Caco-2 (cell line): ENCODE data around the gene DRD1. TPM values are rescaled to one million over a fixed set of nuclear protein-coding genes. Genes with fewer than 3 reads are reported as not detected.

Experiments used
- BruUV-seq: library from RNA; stranded (reverse); fragments of 400-500 nt; replicated peaks from 2 replicates; lab custom pipeline; 2021; lab: Mats Ljungman, UMichigan
- CTCF ChIA-PET: fragments of 300-600 bp; sonication (Branson Sonifier 250); formaldehyde crosslinking; loops from one replicate; lab custom pipeline; 2022; ENCODE audit warnings: antibody characterized with exemption; lab: Charles Lee
- POLR2A ChIA-PET: fragments of 300-600 bp; sonication (Branson Sonifier 250); formaldehyde crosslinking; loops from one replicate; lab custom pipeline; 2022; ENCODE audit warnings: antibody characterized with exemption; lab: Charles Lee
- DNase-seq, 2 experiments: peaks; one replicate each; pipeline versions ENCODE4 v3.0.0 to v3.0.0-alpha.2; 2020 to 2022
- H3K27me3 ChIP-seq: replicated peaks from 2 replicates; pipeline ENCODE4 v1.6.0; 2011; ENCODE audit warnings: low read length; ENCODE audit not compliant: control insufficient read depth, insufficient read depth
- H3K36me3 ChIP-seq: 2 replicates; pipeline ENCODE4 v1.5.1; 2011; ENCODE audit warnings: low read length; ENCODE audit not compliant: control insufficient read depth, insufficient read depth
- H3K4me1 ChIP-seq: fragments of 250-450 bp; sonication (Bioruptor Pico); 2 replicates; pipeline ENCODE4 v1.5.1; 2020; ENCODE audit warnings: mild to moderate bottlenecking
- H3K4me3 ChIP-seq: 2 replicates; pipeline ENCODE4 v1.5.1; 2011; ENCODE audit warnings: low read depth, mild to moderate bottlenecking, control low read depth, low read length
- H3K9me3 ChIP-seq: fragments of 250-450 bp; sonication (Bioruptor Pico); 2 replicates; pipeline ENCODE4 v1.5.1; 2020; ENCODE audit warnings: mild to moderate bottlenecking, moderate library complexity
- H3K27ac Mint-ChIP-seq: one replicate; pipeline ENCODE4 v1.8.0; 2022; ENCODE audit warnings: mixed read lengths; ENCODE audit not compliant: unreplicated experiment
- H3K27me3 Mint-ChIP-seq: one replicate; pipeline ENCODE4 v1.8.0; 2022; ENCODE audit warnings: mixed read lengths; ENCODE audit not compliant: insufficient read depth, unreplicated experiment
- H3K36me3 Mint-ChIP-seq: one replicate; pipeline ENCODE4 v1.8.0; 2022; ENCODE audit warnings: mild to moderate bottlenecking, mixed read lengths; ENCODE audit not compliant: insufficient read depth, unreplicated experiment
- H3K4me1 Mint-ChIP-seq: one replicate; pipeline ENCODE4 v1.8.0; 2022; ENCODE audit warnings: low read depth, mixed read lengths; ENCODE audit not compliant: unreplicated experiment
- H3K4me3 Mint-ChIP-seq: one replicate; pipeline ENCODE4 v1.8.0; 2022; ENCODE audit warnings: mild to moderate bottlenecking, moderate library complexity, mixed read lengths; ENCODE audit not compliant: unreplicated experiment
- H3K9me3 Mint-ChIP-seq: one replicate; pipeline ENCODE4 v1.8.0; 2022; ENCODE audit warnings: mixed read lengths; ENCODE audit not compliant: unreplicated experiment
- CTCF ChIP-seq, 2 experiments: fragments of 200-600 bp in 1 of 2; IDR thresholded peaks; 1 replicate in 1 of 2; 2 replicates in 1 of 2; pipeline versions ENCODE4 v1.5.1 to v1.8.0; 2011 to 2022; ENCODE audit warnings: antibody characterized with exemption in 1 of 2, control low read depth in 1 of 2, inconsistent platforms in 1 of 2, low read depth in 1 of 2, low read length in 1 of 2, mild to moderate bottlenecking in 1 of 2, moderate library complexity in 1 of 2; ENCODE audit not compliant: insufficient read depth in 1 of 2, severe bottlenecking in 1 of 2, unreplicated experiment in 1 of 2
- intact Hi-C: fragments of 100-400 bp; cut with micrococcal nuclease; formaldehyde crosslinking; loops from one replicate; pipeline ENCODE4 v1.10.0; 2022; ENCODE audit not compliant: unreplicated experiment
- total RNA-seq: library from RNA; stranded (reverse); gene quantifications from 2 replicates; pipeline ENCODE4 v1.2.3, GENCODE V29; 2022

DRD1 gene
- total RNA-seq, 1 experiment from 2014 or later = not detected

- H3K4me3 ChIP-seq = no peak overlapping the region
- CTCF ChIA-PET = no interaction called here
- H3K36me3 ChIP-seq = no peaks in the 10 kb centered on the region
- no peaks in the 10 kb centered on the region for H3K27me3 ChIP-seq
- BruUV-seq = no TSS peak
- no peaks in the 10 kb centered on the region for H3K9me3 ChIP-seq
- Mint-ChIP-seq H3K4me3 (no peak overlapping the region), H3K36me3 (no peaks in the 10 kb centered on the region), H3K4me1 (no peaks in the 10 kb centered on the region), H3K27me3 (no peaks in the 10 kb centered on the region), H3K9me3 (no peaks in the 10 kb centered on the region), H3K27ac (peak overlapping the region; percentile 32)
- intact Hi-C loops = no loop called here
- no peak for TF ChIP-seq CTCF (IDR thresholded peaks at IDR 0.05; ENCODE audit: insufficient read depth in 1 of 2, low read depth in 1 of 2, low read length in 1 of 2, severe bottlenecking in 1 of 2, unreplicated experiment in 1 of 2)
- POLR2A ChIA-PET = no interaction called here
- no peak for DNase-seq
- H3K4me1 ChIP-seq = no peaks in the 10 kb centered on the region
Observed at GRCh38 chr5:175444905-175445456, 999 bp upstream of the DRD1 start.

- H3K9me3 Mint-ChIP-seq = no peaks in the 10 kb centered on the region
- Histone ChIP-seq H3K4me1 (no peaks in the 10 kb centered on the region), H3K4me3 (no peak overlapping the region), H3K9me3 (no peaks in the 10 kb centered on the region), H3K36me3 (no peaks in the 10 kb centered on the region), H3K27me3 (no peaks in the 10 kb centered on the region)
- ChIA-PET CTCF (no interaction called here), POLR2A (no interaction called here)
- H3K27me3 Mint-ChIP-seq = no peaks in the 10 kb centered on the region
- no peak overlapping the region for H3K27ac Mint-ChIP-seq
- BruUV-seq = no TSS peak
- no peak overlapping the region for H3K4me3 Mint-ChIP-seq
- H3K4me1 Mint-ChIP-seq = no peaks in the 10 kb centered on the region
- no peaks in the 10 kb centered on the region for H3K36me3 Mint-ChIP-seq
- intact Hi-C loops = no loop called here
- no peak for TF ChIP-seq CTCF (IDR thresholded peaks at IDR 0.05; ENCODE audit: insufficient read depth in 1 of 2, low read depth in 1 of 2, low read length in 1 of 2, severe bottlenecking in 1 of 2, unreplicated experiment in 1 of 2)
- DNase-seq = no peak
Observed at GRCh38 chr5:175443514-175444059, 395 bp downstream of the DRD1 start.

GRCh38 chr5:175438234-175438857 is 5.6 kb downstream of the DRD1 start:
- Mint-ChIP-seq H3K4me1 (peaks cover 6% of the 10 kb centered on the region), H3K36me3 (no peaks in the 10 kb centered on the region), H3K9me3 (no peaks in the 10 kb centered on the region), H3K27me3 (no peaks in the 10 kb centered on the region), H3K27ac (no peak overlapping the region), H3K4me3 (no peak overlapping the region)
- intact Hi-C loops = no loop called here
- no peak for TF ChIP-seq CTCF (IDR thresholded peaks at IDR 0.05; ENCODE audit: insufficient read depth in 1 of 2, low read depth in 1 of 2, low read length in 1 of 2, severe bottlenecking in 1 of 2, unreplicated experiment in 1 of 2)
- no peaks in the 10 kb centered on the region for H3K36me3 ChIP-seq
- H3K27me3 ChIP-seq = no peaks in the 10 kb centered on the region
- no peaks in the 10 kb centered on the region for H3K9me3 ChIP-seq
- POLR2A ChIA-PET = no interaction called here
- CTCF ChIA-PET = no interaction called here
- no TSS peak for BruUV-seq
- H3K4me1 ChIP-seq = no peaks in the 10 kb centered on the region
- no peak for DNase-seq
- H3K4me3 ChIP-seq = no peak overlapping the region
